HG03139 (cell line): Measurements from ENCODE around the gene ITCH.
"Not testable (repeated sequence)": the region's sequence is repeated elsewhere in the genome, so short reads cannot be mapped to it uniquely, and the experiment has no call there.

Experiments
- ATAC-seq: cut with Tn5 transposase; IDR thresholded peaks from one replicate; pipeline ENCODE4 v1.9.1; 2021; ENCODE audit not compliant: unreplicated experiment

The ITCH gene

DNA sequence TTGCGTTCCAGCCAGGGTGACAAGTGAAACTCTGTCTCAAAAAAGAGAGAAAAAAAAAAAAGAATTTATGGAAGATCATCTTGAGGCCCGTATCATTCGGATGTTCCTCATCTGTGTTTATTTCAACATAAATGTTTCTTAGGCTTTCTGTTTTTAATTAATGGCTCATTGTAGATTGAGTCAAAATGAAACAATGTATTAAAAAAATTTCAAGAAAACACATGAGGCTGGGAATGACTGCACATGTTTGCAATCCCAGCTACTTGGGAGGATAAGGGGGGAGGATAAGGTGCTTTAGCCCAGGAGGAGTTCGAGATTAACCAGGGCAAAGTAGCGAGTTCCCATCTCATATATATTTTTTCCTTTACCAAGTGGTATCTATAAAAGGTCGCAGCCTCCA, 47.3 kb downstream of the ITCH start:
- ATAC-seq: no peak

DNA sequence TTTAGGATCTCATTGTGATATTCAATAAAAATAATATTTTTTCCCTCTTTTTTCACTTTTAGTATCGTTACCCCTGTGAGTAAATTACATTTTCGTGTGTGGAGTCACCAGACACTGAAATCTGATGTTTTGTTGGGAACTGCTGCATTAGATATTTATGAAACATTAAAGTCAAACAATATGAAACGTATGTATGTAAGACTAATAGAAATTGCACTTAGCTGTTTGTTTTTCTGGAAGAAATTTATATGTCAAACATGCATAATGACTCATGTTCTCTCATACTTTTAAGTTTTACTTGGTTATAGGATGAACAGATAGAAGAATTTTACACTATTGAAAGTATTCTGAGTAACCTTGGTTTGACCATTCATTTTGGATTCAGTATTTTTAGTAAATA, 49.4 kb downstream of the ITCH start:
- no peak for ATAC-seq

DNA sequence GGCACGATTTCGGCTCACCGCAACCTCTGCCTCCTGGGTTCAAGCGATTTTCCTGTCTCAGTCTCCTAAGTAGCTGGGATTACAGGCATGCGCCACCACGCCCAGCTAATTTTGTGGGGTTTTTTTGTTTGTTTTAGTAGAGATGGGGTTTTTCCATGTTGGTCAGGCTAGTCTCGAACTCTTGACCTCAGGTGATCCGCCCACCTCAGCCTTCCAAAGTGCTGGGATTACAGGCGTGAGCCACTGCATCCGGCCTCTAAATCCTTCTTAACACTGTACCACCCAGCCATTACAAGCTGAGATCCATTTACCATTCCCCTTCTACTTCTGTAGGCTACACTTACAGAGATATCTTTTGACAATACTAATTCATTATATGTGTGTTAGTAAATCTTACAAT, 51.5 kb downstream of the ITCH start:
- not testable (repeated sequence) for ATAC-seq

DNA sequence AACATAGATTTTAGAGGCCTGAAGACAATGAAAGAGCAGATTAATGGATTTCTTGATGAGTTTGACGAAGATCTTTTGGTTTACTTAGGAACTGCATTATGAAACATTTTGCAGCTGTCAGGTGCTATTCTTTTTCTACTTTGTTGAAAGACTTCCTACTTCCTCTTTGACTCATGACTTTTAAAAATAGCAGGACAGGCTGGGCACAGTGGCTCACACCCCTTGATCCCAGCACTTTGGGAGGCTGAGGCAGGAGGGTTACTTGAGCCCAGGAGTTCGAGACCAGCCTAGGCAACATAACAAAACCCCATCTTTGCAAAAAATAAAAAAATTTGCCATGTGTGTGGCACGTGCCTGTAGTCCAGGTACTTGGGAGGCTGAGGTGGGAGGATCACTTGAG, 52.0 kb downstream of the ITCH start:
- no peak for ATAC-seq

DNA sequence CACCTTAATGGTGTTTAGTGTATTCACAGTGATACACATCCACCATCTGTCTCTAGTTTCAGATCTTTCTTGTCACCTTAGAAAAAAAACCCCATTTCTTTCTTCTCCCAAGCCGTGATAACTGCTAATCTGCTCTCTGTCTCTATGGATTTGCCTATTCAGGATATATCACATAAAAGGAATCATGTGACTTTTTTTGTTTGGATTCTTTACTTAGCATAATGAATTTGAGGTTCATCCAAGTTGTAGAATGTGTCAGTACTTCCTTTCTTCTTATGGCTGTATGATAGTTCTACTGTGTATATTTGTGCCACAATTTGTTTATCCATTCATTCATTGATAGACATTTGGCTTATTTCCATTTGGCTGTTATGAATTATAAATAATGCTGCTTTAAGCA, 57.1 kb downstream of the ITCH start:
- ATAC-seq: no peak

DNA sequence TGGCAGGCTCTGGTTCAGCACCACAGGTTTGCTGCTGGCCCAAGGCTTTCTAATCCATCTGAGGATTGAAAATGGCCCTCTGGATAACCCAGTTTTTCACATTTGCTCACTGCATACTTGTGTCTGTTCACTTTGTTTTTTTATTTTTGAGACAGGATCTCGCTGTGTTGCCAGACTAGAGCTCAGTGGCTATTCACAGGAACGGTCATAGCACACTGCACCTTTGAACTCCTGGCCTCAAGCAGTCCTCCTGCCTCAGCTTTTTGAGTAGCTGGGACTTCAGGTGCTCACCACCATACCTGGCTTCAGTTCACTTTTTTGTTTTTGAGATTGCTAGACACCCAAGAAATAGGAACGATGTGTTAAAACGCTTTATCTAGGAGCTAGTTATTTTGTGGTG, 57.9 kb downstream of the ITCH start:
- no peak for ATAC-seq

DNA sequence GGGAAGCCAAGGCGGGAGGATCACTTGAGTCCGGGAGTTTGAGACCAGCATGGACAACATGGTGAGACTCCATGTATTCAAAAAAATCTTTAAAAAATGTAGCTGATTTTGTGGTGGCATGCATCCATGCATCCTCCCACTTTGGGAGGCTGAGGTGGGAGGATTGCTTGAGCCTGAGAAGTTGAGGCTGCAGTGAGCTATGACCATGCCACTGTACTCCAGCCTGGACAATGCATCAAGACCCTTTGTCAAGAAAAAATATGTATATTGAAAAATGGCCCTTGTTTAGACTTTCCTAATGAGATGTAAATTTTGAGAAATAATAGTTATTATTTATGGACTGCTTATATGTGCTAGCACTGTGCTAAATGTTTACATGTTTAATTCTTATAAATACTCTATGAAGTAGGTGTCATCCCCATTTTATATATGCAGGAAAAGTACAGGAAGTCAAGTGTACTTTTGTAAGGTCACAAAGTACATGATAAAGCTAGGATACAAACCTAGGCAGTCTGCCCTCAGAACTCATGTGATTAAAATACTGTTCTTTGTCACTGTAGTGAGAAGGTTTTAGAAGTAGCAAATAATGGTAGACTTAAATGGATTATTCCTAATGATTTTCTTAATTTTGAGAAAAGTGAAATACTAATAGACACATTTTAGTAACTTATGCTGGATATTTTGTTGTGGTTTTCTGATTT, 58.8 kb downstream of the ITCH start:
- no peak for ATAC-seq

DNA sequence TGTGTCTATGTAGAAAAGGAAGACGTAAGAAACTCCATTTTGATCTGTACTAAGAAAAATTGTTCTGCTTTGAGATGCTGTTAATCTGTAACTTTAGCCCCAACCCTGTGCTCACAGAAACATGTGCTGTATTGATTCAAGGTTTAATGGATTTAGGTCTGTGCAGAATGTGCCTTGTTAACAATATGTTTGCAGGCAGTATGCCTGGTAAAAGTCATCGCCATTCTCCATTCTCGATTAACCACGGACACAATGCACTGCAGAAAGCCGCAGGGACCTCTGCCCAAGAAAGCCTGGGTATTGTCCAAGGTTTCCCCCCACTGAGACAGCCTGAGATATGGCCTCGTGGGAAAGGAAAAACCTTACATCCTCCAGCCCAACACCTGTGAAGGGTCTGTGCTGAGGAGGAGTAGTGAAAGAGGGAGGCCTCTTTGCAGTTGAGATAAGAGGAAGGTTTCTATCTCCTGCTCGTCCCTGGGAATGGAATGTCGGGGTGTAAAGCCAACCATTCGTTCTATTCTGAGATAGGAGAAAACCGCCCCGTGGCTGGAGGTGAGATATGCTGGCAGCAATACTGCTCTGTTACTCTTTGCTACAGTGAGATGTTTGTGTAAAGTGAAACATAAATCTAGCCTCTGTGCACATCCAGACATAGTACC, 62.1 kb downstream of the ITCH start:
- not testable (repeated sequence) for ATAC-seq

DNA sequence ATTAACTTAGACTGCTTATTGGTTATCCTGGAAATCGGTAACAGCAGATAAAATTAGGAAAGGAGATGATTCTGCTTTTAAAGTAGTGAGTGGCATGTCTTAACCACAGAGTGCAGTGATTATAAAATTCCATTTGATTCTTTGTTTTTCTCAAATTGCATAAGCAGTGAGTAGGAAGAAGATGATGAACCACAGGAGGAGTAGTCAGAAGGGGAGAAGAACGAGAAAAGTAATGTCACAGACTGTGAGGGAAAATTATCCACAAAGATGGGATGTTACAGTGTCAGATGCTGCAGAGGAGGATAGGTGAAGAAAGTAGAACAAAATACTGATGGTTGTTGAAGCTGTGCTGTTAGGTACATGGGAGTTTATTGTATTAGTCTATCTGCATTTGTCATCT, 63.0 kb downstream of the ITCH start:
- no peak for ATAC-seq

DNA sequence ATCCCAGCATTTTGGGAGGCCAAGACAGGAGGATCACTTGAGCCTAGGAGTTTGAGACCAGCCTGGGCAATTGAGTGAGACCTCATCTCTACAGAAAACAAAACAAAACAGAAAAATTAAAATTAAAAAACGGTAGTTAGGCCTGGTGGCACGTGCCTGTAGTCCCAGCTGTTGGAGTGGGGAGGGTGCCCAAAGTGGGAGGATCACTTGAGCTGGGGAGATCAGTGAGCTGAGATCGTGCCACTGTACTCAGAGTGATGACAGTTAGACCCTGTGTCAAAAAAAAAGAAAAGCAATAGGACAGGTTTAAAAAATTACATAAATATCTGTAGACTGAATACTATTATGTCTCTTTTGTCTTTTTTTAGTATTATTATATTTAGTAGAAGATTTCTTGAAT, 64.3 kb downstream of the ITCH start:
- ATAC-seq: no peak

DNA sequence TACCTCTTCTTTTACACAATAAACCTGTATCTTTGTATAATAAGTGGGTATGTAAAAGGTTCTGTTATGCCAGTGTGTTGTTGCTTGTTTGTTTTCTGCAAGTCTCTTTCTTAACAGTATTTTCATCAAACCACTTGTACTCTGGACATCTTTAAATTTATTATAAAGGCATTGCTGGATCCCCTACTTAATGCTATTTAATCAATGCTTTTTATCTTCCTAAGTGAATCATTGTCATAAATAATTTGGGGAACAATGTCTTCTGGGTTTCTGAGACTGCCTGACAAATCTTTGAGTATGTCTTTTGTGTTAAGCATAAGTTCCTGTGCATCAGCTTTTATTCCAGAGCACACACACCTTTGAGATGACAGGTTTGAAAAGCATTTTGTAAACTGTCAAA, 64.7 kb downstream of the ITCH start:
- no peak for ATAC-seq

DNA sequence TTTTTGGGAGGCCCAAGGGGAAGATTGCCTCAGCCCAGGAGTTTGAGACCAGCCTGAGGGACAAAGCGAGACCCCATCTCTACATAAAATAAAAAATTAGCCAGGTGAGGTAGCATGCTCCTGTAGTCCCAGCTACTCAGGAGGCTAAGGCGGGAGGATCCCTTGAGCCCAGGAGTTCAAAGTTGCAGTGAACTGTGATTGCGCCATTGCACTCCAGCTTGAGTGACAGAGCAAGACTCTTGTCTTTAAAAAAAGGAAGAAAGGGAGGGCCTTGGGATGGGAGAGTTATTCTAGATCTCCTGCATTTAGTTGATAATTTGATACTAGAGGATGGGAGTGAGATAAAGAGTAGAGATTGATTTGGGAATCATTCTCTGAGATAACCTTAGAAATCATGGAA, 68.1 kb downstream of the ITCH start:
- ATAC-seq: no peak

DNA sequence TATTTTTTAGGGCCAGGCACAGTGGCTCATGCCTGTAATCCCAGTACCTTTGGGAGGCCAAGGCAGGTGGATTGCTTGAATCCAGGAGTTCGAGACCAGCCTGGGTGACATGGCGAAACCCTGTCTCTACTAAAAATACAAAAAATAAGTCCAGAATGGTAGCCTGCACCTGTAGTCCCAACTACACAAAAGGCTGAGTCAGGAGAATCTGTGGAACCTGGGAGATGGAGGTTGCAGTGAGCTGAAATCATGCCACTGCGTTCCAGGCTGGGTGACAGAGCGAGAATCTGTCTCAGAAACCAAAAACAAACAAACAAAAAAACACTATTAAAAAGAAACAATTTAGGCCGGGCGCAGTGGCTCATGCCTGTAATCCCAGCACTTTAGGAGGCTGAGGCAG, 69.6 kb downstream of the ITCH start:
- not testable (repeated sequence) for ATAC-seq

DNA sequence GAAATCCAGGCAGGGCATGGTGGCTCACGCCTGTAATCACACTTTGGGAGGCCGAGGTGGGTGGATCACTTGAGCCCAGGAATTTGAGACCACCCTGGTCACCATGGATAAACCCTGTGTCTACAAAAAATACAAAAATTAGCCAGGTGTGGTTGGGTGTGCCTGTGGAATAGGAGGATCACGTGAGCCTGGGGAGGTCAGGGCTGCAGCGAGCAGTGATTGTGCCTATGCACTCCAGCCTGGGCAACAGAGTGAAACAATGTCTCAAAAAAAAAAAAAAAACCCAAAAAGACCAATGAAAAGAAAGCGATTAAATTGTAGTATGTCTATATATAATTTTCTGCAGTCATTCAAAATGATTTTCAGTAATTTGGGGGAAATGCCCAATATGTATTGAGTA, 70.3 kb downstream of the ITCH start:
- ATAC-seq: no peak

DNA sequence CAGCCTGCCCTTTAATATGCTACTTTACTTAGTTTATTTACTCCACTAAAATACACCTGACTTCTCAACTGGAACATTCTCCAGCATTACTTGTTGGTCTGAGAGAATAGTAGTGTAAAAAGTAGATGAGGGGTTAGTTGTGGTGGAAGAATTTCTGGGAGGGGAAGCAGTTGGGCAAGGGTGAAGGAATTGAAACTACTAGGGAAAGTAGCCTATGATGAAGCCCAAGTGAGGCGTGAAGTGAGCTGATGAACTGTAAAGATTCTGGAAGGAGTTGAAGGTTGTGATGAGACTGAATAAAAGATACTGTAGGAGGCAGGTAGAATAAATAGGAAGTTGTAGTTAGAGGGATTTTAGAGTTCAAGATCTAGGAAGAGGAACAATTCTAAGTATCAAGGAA, 72.5 kb downstream of the ITCH start:
- ATAC-seq: no peak

DNA sequence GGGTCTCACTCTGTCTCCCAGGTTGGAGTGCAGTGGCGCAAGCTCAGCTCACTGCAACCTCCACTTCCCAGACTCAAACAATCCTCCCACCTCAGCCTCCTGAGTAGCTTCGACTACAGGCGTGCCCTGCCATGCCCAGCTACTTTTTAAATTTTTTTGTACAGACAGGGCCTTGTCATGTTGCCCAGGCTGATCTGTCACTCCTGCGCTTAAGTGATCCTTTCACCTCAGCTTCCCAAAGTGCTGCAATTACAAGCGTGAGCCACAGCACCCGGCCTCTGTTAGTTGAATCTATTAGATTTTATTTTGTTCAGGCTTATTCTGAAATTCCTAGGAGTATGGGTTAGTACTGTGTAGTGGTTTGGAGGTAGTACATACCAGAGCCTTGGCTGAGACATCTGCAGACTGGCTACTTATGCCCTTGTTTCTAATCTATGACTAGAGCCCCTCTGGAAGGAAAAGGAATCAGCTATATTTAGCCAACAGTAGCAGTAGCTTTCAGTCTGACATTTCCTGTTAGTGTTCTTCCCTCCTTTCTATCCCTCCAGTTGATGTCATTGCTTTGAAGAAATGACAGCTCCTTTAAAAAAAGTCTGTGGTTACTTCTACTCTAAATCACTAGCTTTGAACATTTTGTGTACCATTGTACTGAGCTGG, 74.4 kb downstream of the ITCH start:
- ATAC-seq: no peak

DNA sequence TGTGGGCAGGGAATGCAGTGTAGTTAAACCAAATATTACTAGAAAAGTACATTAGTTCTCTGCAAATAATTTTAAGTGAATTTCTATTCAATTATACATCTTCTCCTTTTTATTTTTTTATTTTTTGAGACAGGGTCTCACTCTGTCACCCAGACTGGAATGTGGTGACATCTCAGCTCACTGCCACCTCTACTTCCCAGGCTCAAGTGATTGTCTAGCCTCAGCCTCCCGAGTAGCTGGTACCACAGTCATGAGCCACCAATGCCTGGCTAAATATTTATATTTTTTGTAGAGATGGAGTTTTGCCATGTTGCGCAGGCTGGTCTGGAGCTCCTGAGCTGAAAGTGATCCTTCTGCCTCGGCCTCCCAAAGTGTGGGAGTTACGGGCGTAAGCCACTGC, 76.1 kb downstream of the ITCH start:
- no peak for ATAC-seq

DNA sequence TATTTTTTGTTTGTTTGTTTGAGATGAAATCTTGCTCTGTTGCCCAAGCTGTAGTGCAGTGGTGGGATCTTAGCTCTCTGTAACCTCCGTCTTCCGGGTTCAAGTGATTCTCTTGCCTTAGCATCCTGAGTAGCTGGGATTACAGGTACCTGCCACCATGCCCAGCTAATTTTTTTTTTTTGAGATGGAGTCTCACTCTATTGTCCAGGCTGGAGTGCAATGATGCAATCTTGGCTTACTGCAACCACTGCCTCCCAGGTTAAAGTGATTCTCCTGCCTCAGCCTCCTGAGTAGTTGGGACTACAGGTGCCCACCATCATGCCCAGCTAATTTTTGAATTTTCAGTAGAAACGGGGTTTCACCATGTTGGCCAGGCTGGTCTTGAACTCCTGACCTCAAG, 78.3 kb downstream of the ITCH start:
- ATAC-seq: not testable (repeated sequence)

DNA sequence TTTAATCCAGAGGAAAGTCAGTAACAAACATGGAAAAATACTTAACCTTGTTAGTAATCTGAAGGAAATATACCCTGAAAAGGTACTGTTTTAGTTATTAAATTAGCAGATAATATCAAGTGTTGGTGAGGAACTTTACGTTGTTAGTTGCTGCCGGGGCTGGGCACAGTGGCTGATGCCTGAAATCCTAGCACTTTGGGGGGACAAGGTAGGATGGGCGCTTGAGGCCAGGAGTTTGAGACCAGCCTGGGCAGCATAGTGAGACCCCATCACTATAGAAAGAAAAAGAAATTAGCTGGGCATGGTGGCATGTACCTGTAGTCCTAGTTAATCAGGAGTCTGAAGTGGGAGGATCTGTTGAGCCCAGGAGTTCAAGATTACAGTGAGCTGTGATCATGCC, 80.5 kb downstream of the ITCH start:
- no peak for ATAC-seq

DNA sequence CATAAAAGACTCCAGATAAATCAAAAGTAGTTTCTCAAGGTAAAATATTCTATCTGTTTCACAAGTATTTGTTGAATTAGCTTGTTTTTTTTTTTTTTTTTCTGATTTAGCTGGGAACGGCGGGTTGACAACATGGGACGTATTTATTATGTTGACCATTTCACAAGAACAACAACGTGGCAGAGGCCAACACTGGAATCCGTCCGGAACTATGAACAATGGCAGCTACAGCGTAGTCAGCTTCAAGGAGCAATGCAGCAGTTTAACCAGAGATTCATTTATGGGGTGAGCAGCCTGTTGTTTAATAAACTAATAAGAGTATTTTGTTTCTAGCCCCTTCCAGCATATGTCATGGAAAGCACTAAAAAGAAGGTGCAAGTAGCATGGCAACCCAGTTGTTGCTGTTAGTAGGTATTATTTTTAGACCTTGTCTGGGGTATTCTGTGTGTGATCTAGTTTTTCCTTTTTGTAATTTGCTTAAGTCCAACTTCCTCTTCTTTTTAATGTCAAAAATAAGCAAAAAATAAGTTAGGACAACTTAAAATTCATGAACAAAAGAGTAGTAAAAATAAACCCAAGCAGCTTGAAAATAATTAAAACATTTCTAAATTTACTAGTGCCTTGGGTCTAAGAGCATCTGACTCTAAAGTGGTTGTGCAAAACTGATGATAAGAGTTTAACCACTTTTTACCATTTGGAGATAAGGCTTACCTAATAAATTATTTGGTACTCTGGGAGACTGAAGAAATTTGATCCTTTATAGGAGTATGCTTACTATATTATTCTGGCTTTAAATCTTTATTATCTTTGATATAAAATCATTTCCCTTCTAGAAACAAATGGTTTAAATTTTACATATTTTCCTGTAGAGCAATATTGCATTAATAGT, 82.3 kb downstream of the ITCH start:
- ATAC-seq: no peak

DNA sequence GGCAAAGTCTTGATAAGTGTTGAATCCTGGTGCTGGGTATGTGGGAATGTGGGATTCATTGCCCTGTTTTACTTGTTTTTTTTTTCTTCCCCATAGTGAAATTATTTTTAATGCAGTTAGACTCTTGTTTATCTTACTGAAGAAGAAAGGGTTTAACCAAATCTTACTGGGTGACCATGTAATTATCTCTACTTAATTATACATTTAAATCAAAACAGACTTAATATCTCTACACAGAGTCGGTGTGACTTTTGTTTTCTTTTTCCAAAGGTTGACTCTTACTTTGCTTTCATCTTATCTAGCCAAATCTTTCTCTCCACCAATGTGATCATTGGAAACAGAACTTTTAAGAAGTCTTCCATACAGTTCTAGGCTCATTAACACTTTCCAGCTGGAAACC, 85.4 kb downstream of the ITCH start:
- no peak for ATAC-seq
